NB4 (cell line): ENCODE data around the gene ZNF71.

Experiments used
- DNase-seq: peaks from one replicate; pipeline ENCODE4 v3.0.0; 2010; ENCODE audit warnings: low read depth
- H3K4me3 ChIP-seq: one replicate; pipeline ENCODE4 v1.5.1; 2011; ENCODE audit warnings: mild to moderate bottlenecking, low read depth, low read length, moderate library complexity
- MYC ChIP-seq: IDR thresholded peaks from 2 replicates; pipeline ENCODE4 v1.6.1; 2011; ENCODE audit warnings: low read depth, low read length
- POLR2A ChIP-seq: IDR thresholded peaks from 2 replicates; pipeline ENCODE4 v1.6.1; 2011; ENCODE audit warnings: mild to moderate bottlenecking; ENCODE audit not compliant: insufficient read length; ENCODE audit errors: extremely low read depth
- TF ChIP-seq, protein P1 (sequence below): IDR thresholded peaks from one replicate; pipeline ENCODE4 v1.5.1; 2012; ENCODE audit warnings: low read depth, low read length
- TF ChIP-seq, protein P2 (sequence below): IDR thresholded peaks from 2 replicates; pipeline ENCODE4 v1.6.1; 2011; ENCODE audit warnings: low read depth, low read length

Gene ZNF71

DNA sequence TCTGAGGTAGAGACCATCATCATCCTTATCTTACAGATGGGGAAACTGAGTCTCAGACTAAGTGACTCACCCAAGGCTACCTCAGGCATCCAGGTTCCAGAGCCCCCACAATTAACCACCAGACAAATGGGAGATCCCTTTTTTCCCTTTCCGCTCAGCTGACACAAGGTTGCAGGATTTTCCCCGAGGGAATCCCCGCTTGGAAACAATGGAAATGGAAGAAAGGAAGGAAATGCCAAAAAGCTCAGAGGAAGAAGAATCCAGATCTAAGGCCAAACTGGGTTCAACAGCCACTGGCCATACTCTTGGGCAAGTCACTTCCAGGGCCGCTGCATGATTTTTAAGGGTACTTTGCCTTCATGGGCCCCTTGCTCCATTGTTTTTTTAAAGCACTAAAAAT is 1.6 kb downstream of the ZNF71 start:
- H3K4me3 ChIP-seq: no peak overlapping the region
- TF ChIP-seq, protein P1, sequence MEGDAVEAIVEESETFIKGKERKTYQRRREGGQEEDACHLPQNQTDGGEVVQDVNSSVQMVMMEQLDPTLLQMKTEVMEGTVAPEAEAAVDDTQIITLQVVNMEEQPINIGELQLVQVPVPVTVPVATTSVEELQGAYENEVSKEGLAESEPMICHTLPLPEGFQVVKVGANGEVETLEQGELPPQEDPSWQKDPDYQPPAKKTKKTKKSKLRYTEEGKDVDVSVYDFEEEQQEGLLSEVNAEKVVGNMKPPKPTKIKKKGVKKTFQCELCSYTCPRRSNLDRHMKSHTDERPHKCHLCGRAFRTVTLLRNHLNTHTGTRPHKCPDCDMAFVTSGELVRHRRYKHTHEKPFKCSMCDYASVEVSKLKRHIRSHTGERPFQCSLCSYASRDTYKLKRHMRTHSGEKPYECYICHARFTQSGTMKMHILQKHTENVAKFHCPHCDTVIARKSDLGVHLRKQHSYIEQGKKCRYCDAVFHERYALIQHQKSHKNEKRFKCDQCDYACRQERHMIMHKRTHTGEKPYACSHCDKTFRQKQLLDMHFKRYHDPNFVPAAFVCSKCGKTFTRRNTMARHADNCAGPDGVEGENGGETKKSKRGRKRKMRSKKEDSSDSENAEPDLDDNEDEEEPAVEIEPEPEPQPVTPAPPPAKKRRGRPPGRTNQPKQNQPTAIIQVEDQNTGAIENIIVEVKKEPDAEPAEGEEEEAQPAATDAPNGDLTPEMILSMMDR: no peak
- TF ChIP-seq POLR2A: no peak
- TF ChIP-seq, protein P2, sequence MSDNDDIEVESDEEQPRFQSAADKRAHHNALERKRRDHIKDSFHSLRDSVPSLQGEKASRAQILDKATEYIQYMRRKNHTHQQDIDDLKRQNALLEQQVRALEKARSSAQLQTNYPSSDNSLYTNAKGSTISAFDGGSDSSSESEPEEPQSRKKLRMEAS: no peak
- TF ChIP-seq MYC: no peak
- DNase-seq: no peak

DNA sequence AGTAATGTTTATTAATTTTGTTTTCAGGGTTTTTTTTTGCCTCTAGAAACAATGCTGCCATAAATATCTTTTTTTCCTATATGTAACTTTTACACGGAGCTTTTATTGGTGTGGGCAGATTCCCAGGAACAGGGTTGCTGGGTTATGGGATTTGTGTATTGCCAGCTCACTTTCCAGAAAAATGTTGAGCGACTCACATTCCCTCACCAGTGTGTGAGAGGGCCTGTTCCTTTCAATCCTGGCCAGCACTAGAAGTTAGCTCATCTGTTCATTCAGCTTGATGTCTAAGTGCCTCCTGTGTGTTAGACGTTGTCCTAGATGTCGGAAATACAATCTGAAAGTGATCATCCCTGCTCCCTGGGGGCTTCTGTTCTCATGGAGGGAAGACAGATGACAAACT is 2.6 kb downstream of the ZNF71 start:
- no peak for DNase-seq
- TF ChIP-seq, protein P1: no peak
- H3K4me3 ChIP-seq: no peak overlapping the region

DNA sequence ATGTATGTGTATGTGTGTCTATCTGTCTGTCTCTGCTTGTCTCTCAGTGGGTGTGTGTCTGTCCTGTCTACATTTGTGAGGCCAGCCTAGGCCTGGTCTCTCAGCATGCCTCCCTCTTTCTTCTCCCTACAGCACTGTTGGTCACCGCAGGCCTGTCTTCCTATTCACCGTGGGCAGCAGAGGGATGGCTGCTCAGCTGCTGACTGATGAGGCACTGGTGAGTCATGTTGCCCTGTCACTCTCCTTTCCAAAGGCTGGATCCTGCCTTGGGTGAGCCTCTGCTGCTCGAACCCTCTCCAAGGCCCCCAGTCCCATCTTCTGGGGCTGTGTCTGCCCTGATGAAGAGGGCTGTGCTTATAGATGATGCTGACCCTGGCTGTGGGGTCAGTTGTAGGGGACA is 6.3 kb downstream of the ZNF71 start:
- no peak overlapping the region for H3K4me3 ChIP-seq
- no peak for TF ChIP-seq POLR2A
- TF ChIP-seq, protein P2: no peak
- TF ChIP-seq, protein P1: no peak
- TF ChIP-seq MYC: no peak
- no peak for DNase-seq

DNA sequence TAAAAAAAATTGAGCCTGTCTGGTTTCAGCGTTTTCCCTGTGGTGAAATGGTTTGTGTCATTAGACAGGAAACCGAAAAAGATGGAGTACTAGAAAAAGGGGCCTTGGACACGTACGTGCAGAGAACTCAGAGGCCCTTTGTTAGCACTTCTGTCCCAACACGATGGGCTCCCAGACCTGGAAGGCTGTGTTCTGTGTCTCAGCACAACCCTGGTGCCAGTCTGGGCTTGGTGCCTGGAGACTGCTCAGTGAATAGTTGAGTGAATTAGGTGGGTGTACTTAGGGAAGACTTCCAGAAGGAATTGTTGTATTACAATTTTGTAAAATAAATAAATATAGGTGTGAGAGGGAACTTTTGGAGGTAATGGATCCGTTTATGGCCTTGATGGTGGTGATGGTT is 8.7 kb downstream of the ZNF71 start:
- TF ChIP-seq, protein P1: no peak
- no peak for TF ChIP-seq MYC
- TF ChIP-seq POLR2A: no peak
- TF ChIP-seq, protein P2: no peak
- no peak for DNase-seq
- no peak overlapping the region for H3K4me3 ChIP-seq

DNA sequence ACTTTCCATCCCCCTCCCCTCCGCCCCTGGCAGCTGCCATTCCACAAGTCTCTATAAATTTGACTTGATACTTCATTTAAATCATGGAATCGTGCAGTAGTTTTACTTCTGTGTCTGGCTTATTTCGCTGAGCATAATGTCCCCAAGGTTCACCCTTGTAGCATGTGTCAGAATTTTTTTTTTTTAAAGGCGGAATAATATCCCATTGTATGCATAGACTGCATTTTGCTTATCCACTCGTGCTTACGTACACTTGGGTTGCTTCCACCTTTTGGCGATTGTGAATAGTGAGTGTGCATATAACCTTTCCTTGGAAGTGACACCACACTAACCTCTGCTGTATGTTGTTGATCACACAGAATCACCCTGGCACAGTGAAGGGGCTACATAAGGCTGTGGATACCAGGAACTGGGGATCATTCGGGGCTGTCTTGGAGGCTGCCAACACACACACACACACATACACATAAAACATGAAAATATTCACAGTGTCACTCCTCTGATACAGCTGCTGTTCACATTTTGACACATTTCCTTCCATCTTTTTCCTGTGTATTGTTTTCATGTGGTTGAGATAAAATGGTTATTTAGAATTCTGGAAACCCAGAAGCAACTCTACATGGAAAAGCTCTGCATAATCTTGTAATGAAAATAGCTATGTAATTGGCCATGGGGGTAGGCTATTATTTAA is 13.3 kb downstream of the ZNF71 start:
- no peak overlapping the region for H3K4me3 ChIP-seq
- no peak for DNase-seq
- TF ChIP-seq POLR2A: no peak
- TF ChIP-seq, protein P2: no peak
- no peak for TF ChIP-seq MYC
- TF ChIP-seq, protein P1: no peak

DNA sequence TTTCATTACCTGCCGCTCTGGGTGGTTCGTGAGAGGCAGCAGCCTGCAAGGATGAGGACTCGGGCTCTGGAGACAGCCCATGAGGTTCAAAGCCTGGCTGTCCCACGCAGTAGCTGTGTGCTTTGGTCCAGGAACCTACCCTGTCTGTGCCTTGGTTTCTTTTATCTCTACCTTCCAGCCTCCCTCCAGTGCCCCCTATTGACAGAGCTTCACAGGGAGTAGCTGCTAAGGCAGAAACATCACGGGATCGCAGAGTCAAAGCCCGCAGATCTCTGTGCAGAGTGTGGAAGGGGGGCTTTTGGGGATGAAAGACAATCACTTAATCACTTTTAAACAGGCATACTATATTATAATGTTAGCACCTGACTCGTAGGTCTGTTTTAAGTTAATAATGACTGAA is 16.2 kb downstream of the ZNF71 start:
- DNase-seq: no peak
- H3K4me3 ChIP-seq: no peak overlapping the region
- TF ChIP-seq MYC (no peak), POLR2A (no peak)
- TF ChIP-seq, protein P2: no peak
- TF ChIP-seq, protein P1: no peak
